CD4-positive, alpha-beta memory T cell (primary cell): ENCODE data around the gene SLC48A1. TPM values are rescaled to one million over a fixed set of nuclear protein-coding genes. Genes with fewer than 3 reads are reported as not detected.
"Not testable (repeated sequence)": the region's sequence is repeated elsewhere in the genome, so short reads cannot be mapped to it uniquely, and the experiment has no call there.

ENCODE experiments used
- CTCF ChIA-PET: fragments of 350-600 bp; sonication (Branson Sonifier 250); formaldehyde crosslinking; loops from one replicate; lab custom pipeline; 2021; ENCODE audit warnings: inconsistent platforms; ENCODE audit not compliant: partially characterized antibody; lab: Charles Lee
- POLR2A ChIA-PET: fragments of 350-600 bp; sonication (Branson Sonifier 250); formaldehyde crosslinking; loops from one replicate; lab custom pipeline; 2021; ENCODE audit not compliant: partially characterized antibody; lab: Charles Lee
- DNase-seq, 5 donors: peaks; one replicate each; pipeline versions ENCODE4 v3.0.0 to v3.0.0-alpha.2; 2020 to 2022; ENCODE audit warnings: mixed read lengths in 1 of 5
- H3K27ac ChIP-seq: one replicate; pipeline ENCODE4 v1.7.0; 2013; ENCODE audit warnings: low read depth, low read length
- H3K27me3 ChIP-seq: 2 replicates; pipeline ENCODE4 v1.7.0; 2013; ENCODE audit warnings: mild to moderate bottlenecking, low read length, moderate library complexity; ENCODE audit not compliant: insufficient read depth
- H3K36me3 ChIP-seq: 2 replicates; pipeline ENCODE4 v1.7.0; 2013; ENCODE audit warnings: mild to moderate bottlenecking, low read length, moderate library complexity; ENCODE audit not compliant: insufficient read depth
- H3K4me1 ChIP-seq: 2 replicates; pipeline ENCODE4 v1.7.0; 2013; ENCODE audit warnings: mild to moderate bottlenecking, low read length, moderate library complexity; ENCODE audit not compliant: insufficient read depth
- H3K4me3 ChIP-seq, 2 donors: one replicate each; pipeline ENCODE4 v1.7.0; 2013; ENCODE audit warnings: low read length in 2 of 2, mild to moderate bottlenecking in 1 of 2
- H3K9me3 ChIP-seq, 2 donors: one replicate each; pipeline ENCODE4 v1.7.0; 2013; ENCODE audit warnings: low read length in 2 of 2, control low read depth in 1 of 2; ENCODE audit not compliant: control insufficient read depth in 1 of 2
- H3K27ac Mint-ChIP-seq, 7 donors: one replicate each; pipeline ENCODE4 v1.8.0; 2020 to 2021; ENCODE audit warnings: mixed read lengths in 7 of 7, mild to moderate bottlenecking in 6 of 7, inconsistent platforms in 3 of 7, moderate library complexity in 3 of 7
- H3K27me3 Mint-ChIP-seq, 2 donors: one replicate each; pipeline ENCODE4 v1.8.0; 2020 to 2021; ENCODE audit warnings: mixed read lengths in 2 of 2
- H3K36me3 Mint-ChIP-seq, 2 donors: one replicate each; pipeline ENCODE4 v1.8.0; 2020 to 2021; ENCODE audit warnings: mixed read lengths in 2 of 2, inconsistent platforms in 1 of 2, mild to moderate bottlenecking in 1 of 2
- H3K4me1 Mint-ChIP-seq, 4 donors: one replicate each; pipeline ENCODE4 v1.8.0; 2020 to 2021; ENCODE audit warnings: mixed read lengths in 4 of 4, mild to moderate bottlenecking in 1 of 4
- H3K4me3 Mint-ChIP-seq, 8 donors: one replicate each; pipeline ENCODE4 v1.8.0; 2020 to 2021; ENCODE audit warnings: mixed read lengths in 8 of 8, mild to moderate bottlenecking in 7 of 8, moderate library complexity in 6 of 8, inconsistent platforms in 3 of 8
- H3K9me3 Mint-ChIP-seq, 8 donors: one replicate each; pipeline ENCODE4 v1.8.0; 2020 to 2021; ENCODE audit warnings: mixed read lengths in 8 of 8, mild to moderate bottlenecking in 5 of 8, inconsistent platforms in 3 of 8, moderate library complexity in 1 of 8
- intact Hi-C: fragments of 100-400 bp; cut with micrococcal nuclease; formaldehyde crosslinking; loops from one replicate; pipeline ENCODE4 v1.15.1; 2023
- polyA plus RNA-seq, 2 donors: library from polyadenylated mRNA; unstranded; fragments of 300-500 nt; fragmentation: Illumina TruSeq; gene quantifications; one replicate each; pipeline ENCODE4 v1.2.3, GENCODE V29; 2021
- total RNA-seq, 2 experiments: library from RNA; stranded (reverse); gene quantifications; one replicate each; pipeline ENCODE4 v1.2.3, GENCODE V29; 2021

Gene SLC48A1
- total and polyA plus RNA-seq, 4 experiments from 2014 or later = 8.7 to 12.3 (median 10.6) TPM

GRCh38 chr12:47811581-47812484, 38.8 kb downstream of the SLC48A1 start:
- peaks cover 73 to 100% (median 89%) of the 10 kb centered on the region in 4 donors for H3K4me1 Mint-ChIP-seq
- peak overlapping the region; percentile 93 to 99 (median 97) for H3K27ac Mint-ChIP-seq
- no peaks in the 10 kb centered on the region for H3K9me3 ChIP-seq
- DNase-seq = no peak
- peaks cover 0 to 15% of the 10 kb centered on the region in 2 donors for H3K36me3 Mint-ChIP-seq
- ChIA-PET CTCF (interaction anchor here (1.2 to 20.2 kb wide), 8 partner anchors 10 to 70 kb away, joined by 3 to 568 read pairs (median 10); no protein-coding TSS in a partner anchor), POLR2A (interaction anchor here (1.4 to 21.9 kb wide), 9 partner anchors 7 to 93 kb away, joined by 3 to 516 read pairs (median 8); partner anchors contain the start of genes HDAC7, SLC48A1 and VDR)
- no peaks in the 10 kb centered on the region for H3K27me3 Mint-ChIP-seq
- peak overlapping the region in 1 of 2 donors; percentile 57 for H3K4me3 ChIP-seq
- H3K4me1 ChIP-seq = peaks cover 97% of the 10 kb centered on the region
- no peaks in the 10 kb centered on the region for H3K36me3 ChIP-seq
- H3K27me3 ChIP-seq = no peaks in the 10 kb centered on the region
- H3K27ac ChIP-seq = peak overlapping the region; percentile 91
- no peaks in the 10 kb centered on the region for H3K9me3 Mint-ChIP-seq
- intact Hi-C loops = no loop called here
- peak overlapping the region; percentile 84 to 92 (median 86) for H3K4me3 Mint-ChIP-seq

- peaks cover 97% of the 10 kb centered on the region for H3K4me1 ChIP-seq
- CTCF ChIA-PET = interaction anchor here (0.6 to 20.2 kb wide), 14 partner anchors 9 to 387 kb away, joined by 3 to 568 read pairs (median 4); partner anchors contain the start of genes ASB8 and SLC48A1
- H3K4me3 ChIP-seq = peak overlapping the region; percentile 57 to 80
- Mint-ChIP-seq H3K9me3 (no peaks in the 10 kb centered on the region), H3K4me3 (peak overlapping the region; percentile 82 to 92 (median 86)), H3K27ac (peak overlapping the region; percentile 93 to 99 (median 97)), H3K27me3 (no peaks in the 10 kb centered on the region), H3K36me3 (peaks cover 0 to 16% of the 10 kb centered on the region in 2 donors), H3K4me1 (peaks cover 73 to 100% (median 88%) of the 10 kb centered on the region in 4 donors)
- no peaks in the 10 kb centered on the region for H3K36me3 ChIP-seq
- POLR2A ChIA-PET = interaction anchor here (0.9 to 21.9 kb wide), 15 partner anchors 6 to 293 kb away, joined by 3 to 516 read pairs (median 6); partner anchors contain the start of genes HDAC7, RPAP3, SENP1 and SLC48A1
- intact Hi-C loops = loop anchor here (1.0 kb wide), 4 partner anchors 11 to 40 kb away; partner anchors contain the start of gene SLC48A1
- peak; percentile 79 to 97 (median 85) for DNase-seq
- no peaks in the 10 kb centered on the region for H3K9me3 ChIP-seq
- H3K27me3 ChIP-seq = no peaks in the 10 kb centered on the region
- H3K27ac ChIP-seq = peak overlapping the region; percentile 91
These were observed 39.9 kb downstream of the SLC48A1 start for GRCh38 chr12:47812797-47813510.

- DNase-seq = no peak
- peak overlapping the region; percentile 82 to 92 (median 86) for H3K4me3 Mint-ChIP-seq
- intact Hi-C loops = loop anchor here (1.0 kb wide), 4 partner anchors 11 to 40 kb away; partner anchors contain the start of gene SLC48A1
- H3K9me3 ChIP-seq = no peaks in the 10 kb centered on the region
- no peaks in the 10 kb centered on the region for H3K27me3 ChIP-seq
- peak overlapping the region; percentile 91 for H3K27ac ChIP-seq
- no peaks in the 10 kb centered on the region for H3K27me3 Mint-ChIP-seq
- peaks cover 0 to 19% of the 10 kb centered on the region in 2 donors for H3K36me3 Mint-ChIP-seq
- H3K4me1 ChIP-seq = peaks cover 97% of the 10 kb centered on the region
- ChIA-PET POLR2A (interaction anchor here (0.7 to 21.9 kb wide), 16 partner anchors 6 to 293 kb away, joined by 3 to 516 read pairs (median 6); partner anchors contain the start of genes HDAC7, RPAP3, SENP1 and SLC48A1), CTCF (interaction anchor here (0.6 to 20.2 kb wide), 13 partner anchors 8 to 386 kb away, joined by 3 to 568 read pairs (median 4); partner anchors contain the start of genes ASB8 and SLC48A1)
- peak overlapping the region; percentile 57 to 80 for H3K4me3 ChIP-seq
- no peaks in the 10 kb centered on the region for H3K36me3 ChIP-seq
- H3K4me1 Mint-ChIP-seq = peaks cover 70 to 100% (median 87%) of the 10 kb centered on the region in 4 donors
- H3K27ac Mint-ChIP-seq = peak overlapping the region; percentile 93 to 99 (median 97)
- no peaks in the 10 kb centered on the region for H3K9me3 Mint-ChIP-seq
These were observed 40.6 kb downstream of the SLC48A1 start for GRCh38 chr12:47813511-47814196.

GRCh38 chr12:47814539-47815170, 41.6 kb downstream of the SLC48A1 start:
- Mint-ChIP-seq H3K4me1 (peaks cover 64 to 92% (median 78%) of the 10 kb centered on the region in 4 donors), H3K36me3 (peaks cover 0 to 19% of the 10 kb centered on the region in 2 donors), H3K9me3 (no peaks in the 10 kb centered on the region), H3K27ac (peak overlapping the region; percentile 93 to 99 (median 97)), H3K4me3 (peak overlapping the region in 7 of 8 donors; percentile 54 to 92 (median 84)), H3K27me3 (no peaks in the 10 kb centered on the region)
- DNase-seq = no peak
- peaks cover 89% of the 10 kb centered on the region for H3K4me1 ChIP-seq
- no peaks in the 10 kb centered on the region for H3K36me3 ChIP-seq
- no peaks in the 10 kb centered on the region for H3K27me3 ChIP-seq
- CTCF ChIA-PET = interaction anchor here (1.6 to 20.2 kb wide), 5 partner anchors 7 to 73 kb away, joined by 5 to 568 read pairs (median 13); partner anchors contain the start of gene SLC48A1
- H3K27ac ChIP-seq = peak overlapping the region; percentile 91
- POLR2A ChIA-PET = interaction anchor here (1.4 to 21.9 kb wide), 5 partner anchors 5 to 57 kb away, joined by 5 to 516 read pairs (median 73); partner anchors contain the start of gene HDAC7
- no peaks in the 10 kb centered on the region for H3K9me3 ChIP-seq
- intact Hi-C loops = no loop called here
- H3K4me3 ChIP-seq = no peak overlapping the region

- CTCF ChIA-PET = interaction anchor here (20.2 kb wide), 1 partner anchor 19 kb away, joined by 568 read pairs; no protein-coding TSS in a partner anchor
- POLR2A ChIA-PET = interaction anchor here (8.2 to 21.9 kb wide), 2 partner anchors 5 to 18 kb away, joined by 196 to 516 read pairs; no protein-coding TSS in a partner anchor
- Mint-ChIP-seq H3K4me1 (peaks cover 62 to 89% (median 75%) of the 10 kb centered on the region in 4 donors), H3K4me3 (peak overlapping the region in 6 of 8 donors; percentile 31 to 92 (median 86)), H3K27ac (peak overlapping the region; percentile 69 to 98 (median 97)), H3K36me3 (peaks cover 0 to 19% of the 10 kb centered on the region in 2 donors)
- DNase-seq, intact Hi-C loops, H3K9me3 Mint-ChIP-seq, H3K4me3 ChIP-seq, H3K9me3 ChIP-seq, H3K27me3 ChIP-seq, H3K36me3 ChIP-seq, H3K27me3 Mint-ChIP-seq: not testable (repeated sequence)
- Histone ChIP-seq H3K4me1 (peaks cover 85% of the 10 kb centered on the region), H3K27ac (peak overlapping the region; percentile 91)
These were observed 42.4 kb downstream of the SLC48A1 start for GRCh38 chr12:47815447-47815846.
